NCI-H1105 treated with DMSO at 0.1 percent for 48 hours (cell line): ENCODE results near the gene KLHL1.
A peak's percentile ranks its signal among the peaks of the same experiment; 100 is the strongest.
"Not testable (repeated sequence)": the region's sequence is repeated elsewhere in the genome, so short reads cannot be mapped to it uniquely, and the experiment has no call there.

Source experiments
- DNase-seq: peaks from one replicate; lab custom pipeline; 2025; lab: John Stamatoyannopoulos, UW

KLHL1 gene, protein sequence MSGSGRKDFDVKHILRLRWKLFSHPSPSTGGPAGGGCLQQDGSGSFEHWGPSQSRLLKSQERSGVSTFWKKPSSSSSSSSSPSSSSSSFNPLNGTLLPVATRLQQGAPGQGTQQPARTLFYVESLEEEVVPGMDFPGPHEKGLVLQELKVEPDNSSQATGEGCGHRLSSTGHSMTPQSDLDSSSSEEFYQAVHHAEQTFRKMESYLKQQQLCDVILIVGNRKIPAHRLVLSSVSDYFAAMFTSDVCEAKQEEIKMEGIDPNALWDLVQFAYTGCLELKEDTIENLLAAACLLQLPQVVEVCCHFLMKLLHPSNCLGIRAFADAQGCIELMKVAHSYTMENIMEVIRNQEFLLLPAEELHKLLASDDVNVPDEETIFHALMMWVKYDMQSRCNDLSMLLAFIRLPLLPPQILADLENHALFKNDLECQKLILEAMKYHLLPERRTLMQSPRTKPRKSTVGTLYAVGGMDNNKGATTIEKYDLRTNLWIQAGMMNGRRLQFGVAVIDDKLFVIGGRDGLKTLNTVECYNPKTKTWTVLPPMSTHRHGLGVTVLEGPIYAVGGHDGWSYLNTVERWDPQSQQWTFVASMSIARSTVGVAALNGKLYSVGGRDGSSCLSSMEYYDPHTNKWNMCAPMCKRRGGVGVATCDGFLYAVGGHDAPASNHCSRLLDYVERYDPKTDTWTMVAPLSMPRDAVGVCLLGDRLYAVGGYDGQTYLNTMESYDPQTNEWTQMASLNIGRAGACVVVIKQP

DNA sequence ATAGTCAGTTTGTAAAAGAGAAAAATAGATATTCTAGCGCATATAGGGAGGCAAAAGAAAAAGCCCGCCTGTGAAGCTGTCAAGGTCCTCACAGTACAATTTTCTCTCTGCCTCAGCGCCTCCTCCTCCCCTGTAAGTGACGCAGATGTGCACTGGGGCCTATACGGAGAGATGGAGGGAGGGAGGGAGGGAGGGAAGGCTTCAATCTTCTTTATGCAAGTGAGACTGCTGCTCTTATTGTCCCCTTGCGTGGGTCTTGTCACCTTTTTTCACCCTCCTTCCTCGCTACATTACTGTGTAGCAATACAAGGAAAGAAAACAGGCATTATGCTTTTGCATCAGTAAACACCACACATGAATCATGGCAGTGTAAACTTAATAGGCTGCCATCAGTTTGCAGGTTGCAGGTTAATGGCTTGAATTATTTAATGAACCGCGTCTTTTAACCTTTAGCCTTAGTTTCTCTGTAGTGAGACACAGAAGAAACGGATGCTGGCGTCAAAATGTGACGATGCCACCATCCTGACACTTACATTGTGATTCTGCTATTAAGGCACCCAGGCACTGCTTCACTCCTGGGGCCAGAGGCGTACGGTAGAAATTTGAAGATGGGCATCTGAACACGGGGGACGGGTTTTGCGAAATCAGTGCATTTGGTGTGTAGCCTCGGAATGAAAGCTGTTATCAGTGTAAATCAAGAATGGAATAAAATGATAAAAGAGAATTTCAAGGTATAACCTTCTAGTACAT lies at the start of gene KLHL1:
TSS of gene KLHL1 (minus strand) at position 97 of the 750 bp plus-strand sequence. CDS start 753 bp downstream, outside the sequence.
- DNase-seq: no peak

DNA sequence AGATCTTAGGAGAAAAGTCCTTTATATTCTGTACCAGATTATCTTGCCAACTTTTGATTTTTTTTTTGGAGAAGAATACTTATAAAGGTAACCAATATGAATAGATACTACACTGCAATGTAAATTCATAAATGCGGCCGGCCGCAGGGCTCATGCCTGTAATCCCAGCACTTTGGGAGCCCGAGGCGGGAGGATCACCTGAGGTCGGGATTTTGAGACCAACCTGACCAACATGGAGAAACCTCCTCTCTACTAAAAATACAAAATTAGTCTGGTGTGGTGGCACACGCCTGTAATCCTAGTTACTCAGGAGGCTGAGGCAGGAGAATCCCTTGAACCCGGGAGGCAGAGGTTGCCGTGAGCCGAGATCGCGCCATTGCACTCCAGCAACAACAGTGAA lies 34.4 kb upstream of the KLHL1 start:
- DNase-seq: not testable (repeated sequence)

DNA sequence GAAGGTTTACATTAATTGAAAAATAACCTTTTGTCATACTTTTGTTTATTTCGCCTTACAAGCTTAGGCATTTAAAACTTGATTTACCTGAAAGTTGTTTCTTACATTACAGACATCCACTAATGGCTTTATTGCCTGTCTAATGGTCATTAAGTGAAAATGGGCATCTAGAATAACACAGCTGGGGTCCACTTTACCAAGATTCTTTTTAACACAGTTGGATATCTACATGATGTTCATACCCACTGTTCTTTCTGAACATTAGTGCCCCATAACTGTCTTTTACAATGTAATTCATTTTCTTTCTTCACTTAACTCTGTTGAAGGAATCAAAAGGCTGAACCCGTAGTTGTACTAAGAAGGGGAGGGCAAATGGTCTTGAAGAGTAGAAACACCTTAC lies 19.8 kb upstream of the KLHL1 start:
- DNase-seq: no peak

DNA sequence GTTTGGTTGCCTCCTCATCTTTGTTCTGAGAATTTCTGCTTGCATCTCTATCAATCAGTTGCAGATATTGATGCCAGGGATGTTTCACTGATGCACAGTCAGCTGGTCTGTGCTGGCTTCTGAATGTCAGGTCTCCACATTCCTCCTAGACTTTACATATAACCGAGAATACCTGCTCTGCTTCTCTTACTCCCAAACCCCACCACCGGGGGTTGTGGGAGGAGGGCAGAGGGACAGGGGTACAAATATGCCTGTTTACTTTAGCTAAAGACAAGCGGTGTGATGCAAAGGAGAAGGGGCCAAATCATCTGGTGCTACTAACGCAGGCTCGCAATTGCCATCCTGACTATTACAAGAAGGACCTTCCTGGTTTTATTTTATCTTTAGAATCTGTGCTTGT lies 17.4 kb upstream of the KLHL1 start:
- DNase-seq: no peak

DNA sequence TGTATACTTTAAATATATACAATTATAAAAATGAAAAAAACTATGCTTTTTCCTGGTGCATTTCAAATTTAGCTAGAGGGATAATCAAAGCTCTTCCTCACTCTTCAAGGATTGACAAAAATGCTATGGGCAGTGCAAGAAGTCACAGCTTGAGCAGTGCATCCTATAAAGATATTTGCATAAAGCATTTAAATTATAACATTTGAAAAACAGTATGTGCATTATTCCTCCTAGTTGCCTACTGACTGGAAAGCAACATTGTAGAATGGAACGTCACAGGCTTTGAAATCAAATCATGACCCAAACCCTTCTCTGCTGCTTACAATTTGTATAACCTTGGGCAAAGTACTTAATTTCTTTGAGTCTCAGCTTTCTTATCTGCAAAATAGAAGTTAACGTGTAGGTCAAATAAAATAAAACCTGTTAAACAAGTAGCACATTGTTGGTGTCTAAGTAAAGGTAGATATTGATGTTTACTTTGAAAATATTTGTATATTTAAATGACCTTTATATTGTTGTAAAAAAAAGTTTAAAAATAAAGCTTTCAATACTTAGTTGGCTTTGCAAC lies 9.2 kb upstream of the KLHL1 start:
- DNase-seq: no peak

DNA sequence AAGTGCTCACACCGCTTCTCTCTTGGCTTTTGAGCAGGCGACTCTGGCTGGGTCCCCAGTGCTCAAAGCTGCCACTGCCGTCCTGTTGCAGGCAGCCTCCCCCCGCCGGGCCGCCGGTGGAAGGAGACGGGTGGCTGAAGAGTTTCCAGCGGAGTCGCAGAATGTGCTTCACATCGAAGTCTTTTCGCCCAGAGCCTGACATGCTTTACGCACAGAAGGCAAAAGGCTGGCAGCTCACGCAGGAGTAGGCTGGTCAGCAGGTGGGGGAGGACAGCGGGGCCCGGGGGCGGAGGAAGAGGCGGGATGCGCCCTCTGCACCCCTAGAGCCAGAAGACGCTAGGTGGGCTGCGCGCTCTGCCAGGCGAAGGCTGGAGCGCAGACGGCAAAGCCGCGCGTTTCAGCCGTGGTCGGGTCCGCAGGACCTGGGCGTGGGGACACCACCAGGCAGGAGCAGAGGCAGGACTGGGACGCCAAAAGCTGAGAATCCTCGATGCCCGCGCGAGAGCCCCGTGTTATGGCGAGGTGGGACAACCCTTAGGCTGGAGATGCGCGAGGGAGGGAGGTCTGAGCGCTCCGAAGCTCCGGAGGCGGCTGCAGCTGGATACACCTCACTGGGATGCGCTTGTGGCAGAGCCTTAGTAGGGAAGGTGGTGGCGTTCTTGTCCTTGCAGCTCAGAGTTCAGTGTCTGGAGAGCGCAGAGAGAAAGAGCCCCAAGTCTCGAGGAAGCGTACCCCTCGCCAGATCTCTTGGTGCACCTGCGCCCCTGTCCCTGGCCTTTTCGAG lies 562 bp downstream of the KLHL1 start, which contains the start of gene ATXN8OS:
TSS of gene ATXN8OS (plus strand) at position 329 of the 784 bp plus-strand sequence.
- DNase-seq: no peak

DNA sequence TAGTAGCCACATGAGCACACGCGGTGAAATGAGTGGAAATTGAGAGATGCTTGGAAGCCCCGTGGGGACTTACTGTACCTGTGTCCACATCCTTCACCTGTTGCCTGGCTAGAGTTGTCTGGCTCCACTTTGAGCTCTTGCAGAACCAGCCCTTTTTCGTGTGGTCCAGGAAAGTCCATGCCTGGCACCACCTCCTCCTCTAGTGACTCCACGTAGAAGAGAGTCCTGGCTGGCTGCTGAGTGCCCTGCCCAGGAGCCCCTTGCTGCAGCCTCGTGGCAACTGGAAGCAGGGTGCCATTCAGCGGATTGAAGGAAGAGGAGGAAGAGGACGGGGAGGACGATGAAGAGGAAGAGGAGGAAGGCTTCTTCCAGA lies 1.1 kb downstream of the KLHL1 start:
- DNase-seq: no peak

DNA sequence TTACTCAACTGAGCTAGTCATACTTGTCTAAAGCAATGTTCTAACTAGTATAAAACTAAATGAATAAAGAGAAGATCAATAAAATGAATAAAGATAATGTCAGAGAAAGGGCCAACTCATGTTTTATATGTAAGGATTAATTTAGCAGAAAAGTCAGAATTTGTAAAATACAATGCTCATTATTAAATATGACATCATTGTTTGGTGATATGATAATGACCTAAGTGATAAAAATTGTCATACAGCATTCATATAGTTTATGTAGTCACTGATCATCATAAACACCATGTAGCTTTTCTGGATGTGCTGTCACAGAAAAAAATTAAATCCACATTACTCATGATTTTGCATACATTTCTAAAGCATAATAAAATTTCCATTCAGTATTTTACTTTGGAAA lies 3.8 kb downstream of the KLHL1 start:
- DNase-seq: no peak

DNA sequence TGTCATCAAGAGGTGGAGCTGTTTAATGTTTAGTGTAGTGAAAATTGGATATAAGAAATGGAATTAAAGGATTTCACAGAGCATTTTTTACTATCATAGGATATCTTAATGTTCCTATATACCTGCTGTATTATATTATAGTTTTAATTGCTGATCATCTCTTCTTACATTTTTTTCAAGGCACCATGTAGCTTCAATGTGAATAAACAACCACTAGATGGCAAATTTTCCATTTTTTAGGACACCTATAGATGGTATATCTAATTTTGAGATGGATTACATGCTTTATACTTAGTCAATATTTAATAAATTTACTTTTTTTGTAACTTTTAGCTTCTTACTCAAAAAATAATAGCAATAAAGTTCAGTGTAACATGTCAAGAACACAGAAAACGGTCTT lies 9.6 kb downstream of the KLHL1 start:
- DNase-seq: peak; percentile 43

DNA sequence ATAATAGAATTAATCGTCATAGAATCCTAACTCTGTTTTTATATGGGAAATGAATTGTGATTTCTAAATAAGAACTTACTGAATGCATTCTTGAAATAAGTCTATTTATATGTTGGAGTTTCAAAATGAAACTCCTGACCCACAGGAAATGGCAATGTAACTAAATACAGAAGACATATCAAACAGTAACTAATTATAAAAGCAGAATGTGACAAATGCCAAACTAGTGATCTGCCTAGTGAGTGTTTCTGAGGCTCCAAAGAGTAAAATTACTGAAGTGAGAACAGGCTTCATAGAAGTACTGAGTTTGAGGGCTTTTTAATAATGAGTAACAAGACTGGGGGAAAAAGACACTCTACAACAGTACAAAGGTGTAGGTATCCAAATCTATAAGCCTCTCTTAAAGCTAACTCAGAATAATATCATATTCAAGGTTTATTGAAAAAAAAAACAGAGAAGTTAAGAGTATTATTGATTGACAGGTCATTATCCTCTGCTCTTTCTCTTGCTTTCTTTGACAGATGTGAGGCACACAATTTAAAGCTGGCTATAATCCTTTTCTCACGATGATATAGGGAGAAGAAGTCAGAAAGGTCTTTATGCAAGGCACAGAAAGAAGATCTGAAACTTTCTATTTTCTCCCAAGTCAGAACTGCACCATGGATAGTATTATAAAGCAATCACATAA lies 18.1 kb downstream of the KLHL1 start:
- no peak for DNase-seq

DNA sequence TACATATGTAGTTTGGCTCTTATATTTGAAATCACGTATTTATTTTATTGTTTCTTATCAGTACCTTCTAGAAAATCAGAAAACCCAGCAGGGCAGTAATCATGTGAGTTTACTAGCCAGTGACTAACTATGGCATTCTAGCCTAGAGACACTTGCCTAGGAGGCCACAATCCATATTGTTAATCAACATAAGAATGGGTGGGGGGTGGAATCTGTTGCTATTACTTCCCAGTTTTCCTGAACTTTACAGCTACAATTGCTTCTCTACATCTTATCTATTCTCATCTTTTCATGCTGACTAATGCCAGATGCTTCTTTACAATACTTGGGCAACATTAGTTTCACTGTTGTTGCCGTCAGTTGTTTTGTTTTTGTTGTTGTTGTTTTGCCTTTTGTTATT lies 19.3 kb downstream of the KLHL1 start:
- DNase-seq: no peak

DNA sequence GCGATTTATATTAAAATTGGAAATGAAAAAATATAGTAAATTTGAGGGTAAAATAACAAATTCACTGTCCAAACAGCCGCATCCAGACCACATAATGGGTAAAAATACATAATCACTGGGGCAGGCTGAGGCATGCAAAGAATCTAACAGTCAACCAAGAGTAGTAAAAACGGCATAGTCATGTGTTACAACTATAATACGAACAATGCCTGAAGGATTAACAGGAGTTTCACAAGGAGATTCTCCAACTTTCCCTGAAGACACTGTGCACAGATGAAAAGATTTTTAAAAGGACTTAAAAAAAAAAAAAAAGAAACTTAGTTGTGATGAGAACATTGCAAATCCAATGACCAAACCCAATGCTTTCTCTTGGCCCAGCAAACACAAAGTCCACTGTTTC lies 21.0 kb downstream of the KLHL1 start:
- no peak for DNase-seq

DNA sequence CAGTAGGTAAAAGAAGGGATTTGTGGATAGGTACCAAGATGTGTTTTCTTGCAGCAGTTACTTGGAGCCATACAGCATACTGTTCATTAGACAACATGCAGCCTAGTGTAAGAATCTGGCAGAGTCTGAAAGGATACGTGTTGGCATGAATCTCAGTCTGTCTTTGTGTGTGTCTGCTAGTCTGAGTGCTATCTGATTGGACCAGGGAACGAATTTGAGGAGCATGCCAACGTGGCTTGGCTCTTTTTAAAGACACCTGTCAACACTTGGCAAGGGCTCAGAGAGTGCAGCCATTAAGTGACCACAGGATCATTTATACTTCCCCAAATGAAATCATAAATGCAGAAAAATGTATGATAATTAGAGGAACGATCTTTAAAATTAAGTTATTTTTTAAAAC lies 28.2 kb downstream of the KLHL1 start:
- DNase-seq: peak; percentile 12

DNA sequence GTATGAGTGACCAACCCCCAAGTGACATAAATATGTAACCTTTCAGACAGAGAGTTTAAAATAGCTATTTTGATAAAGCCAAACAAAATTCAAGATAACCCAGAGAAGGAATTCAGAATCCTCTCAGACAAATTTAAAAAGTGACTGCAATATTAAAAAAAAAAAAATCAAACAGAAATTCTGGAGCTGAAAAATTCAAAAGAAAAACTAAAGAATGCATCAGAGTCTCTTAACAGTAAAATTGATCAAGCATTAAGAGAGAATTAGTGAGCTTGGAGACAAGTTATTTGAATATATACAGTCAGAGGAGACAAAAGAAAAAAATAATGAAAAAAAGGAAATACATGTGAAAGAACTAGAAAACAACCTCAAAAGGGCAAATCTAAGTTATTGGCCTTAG lies 53.7 kb downstream of the KLHL1 start:
- no peak for DNase-seq

DNA sequence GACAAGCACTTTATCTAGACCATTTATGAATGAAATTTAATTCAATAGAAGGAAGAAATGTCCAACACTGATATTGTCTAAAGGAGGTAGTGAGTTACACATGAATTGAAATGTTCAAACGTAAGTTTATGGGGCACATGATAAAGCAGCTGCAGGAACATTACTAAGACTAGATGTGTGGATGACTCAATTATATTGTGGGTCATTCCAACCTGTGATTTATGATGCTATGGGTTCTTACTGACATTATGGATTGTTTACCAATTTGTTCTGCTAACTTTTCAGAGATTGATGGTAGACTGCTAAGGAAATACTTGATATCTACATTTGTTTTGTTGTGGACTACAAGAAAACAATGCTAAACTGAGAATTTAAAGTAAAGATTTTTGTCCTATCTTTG lies 56.7 kb downstream of the KLHL1 start:
- peak; percentile 12 for DNase-seq

DNA sequence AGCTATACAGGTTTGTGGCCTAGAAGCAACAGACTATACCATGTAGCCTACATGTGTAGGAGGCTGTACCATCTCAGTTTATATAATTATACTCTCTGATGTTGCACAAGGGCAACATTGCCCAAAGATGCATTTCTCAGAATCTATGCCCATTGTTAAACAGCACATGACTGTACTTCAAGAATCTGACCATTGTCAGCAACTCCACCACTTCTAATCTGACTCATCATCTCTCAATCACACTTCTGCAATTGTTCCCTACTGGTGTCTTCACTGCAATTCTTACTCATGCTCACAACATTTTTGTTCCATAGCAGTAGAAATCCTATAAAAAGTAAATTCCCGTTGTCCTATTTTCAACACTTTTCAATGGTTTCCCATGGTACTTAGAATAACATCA lies 64.6 kb downstream of the KLHL1 start:
- DNase-seq: no peak

DNA sequence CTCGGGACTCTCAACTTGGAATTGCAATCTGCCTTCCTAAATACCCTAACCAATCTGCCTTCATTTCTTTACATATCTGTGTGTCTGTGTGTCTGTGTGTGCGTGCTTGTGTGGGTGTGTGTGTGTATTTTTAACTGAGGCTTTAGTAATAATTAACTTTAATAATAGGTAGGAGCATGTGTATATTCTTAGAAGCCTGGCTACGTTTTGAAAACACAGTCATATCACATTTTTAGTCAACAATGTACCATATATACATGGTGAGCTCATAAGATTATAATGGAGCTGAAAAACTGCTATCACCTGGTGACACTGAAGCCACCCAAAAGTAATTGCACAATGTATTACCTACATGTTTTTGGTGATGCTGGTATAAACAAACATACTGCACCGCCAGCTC lies 66.1 kb downstream of the KLHL1 start:
- no peak for DNase-seq

DNA sequence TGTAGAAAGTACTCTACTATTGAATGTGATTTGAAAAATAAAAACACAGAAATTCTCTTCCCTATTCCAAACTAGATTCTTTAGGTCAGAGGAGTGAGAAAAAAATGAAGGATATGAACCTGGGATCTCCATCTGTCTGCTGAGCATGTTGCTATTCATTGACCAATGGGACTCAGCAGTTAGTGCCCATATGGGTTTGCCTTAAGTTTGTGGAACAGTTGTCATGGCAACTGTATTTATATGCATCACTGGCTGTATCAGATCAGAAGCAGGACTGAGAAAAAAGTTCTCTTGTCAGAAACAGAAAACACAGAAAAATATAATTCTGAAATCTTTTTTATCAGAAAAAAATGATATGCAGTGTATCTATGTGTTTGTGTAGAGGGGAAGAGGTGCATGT lies 74.0 kb downstream of the KLHL1 start:
- no peak for DNase-seq

DNA sequence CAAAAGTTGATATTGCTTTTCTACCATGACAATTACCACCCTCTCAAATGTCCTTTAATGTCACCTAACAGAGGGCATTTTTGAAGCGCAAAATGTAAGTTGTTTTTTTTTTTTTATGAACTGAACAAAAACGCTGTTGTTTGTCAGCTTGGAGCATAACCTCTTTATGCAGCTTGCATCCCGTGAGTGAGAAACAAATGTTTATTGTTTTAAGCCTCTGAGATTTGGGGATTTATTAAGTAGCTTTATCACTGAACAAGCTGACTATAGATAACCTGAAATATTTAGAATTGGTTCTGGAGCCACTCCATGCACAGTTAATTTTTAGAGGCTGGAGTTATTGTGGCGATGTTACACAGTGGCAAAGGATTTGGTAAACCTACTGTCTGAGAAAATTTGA lies 80.7 kb downstream of the KLHL1 start:
- no peak for DNase-seq

DNA sequence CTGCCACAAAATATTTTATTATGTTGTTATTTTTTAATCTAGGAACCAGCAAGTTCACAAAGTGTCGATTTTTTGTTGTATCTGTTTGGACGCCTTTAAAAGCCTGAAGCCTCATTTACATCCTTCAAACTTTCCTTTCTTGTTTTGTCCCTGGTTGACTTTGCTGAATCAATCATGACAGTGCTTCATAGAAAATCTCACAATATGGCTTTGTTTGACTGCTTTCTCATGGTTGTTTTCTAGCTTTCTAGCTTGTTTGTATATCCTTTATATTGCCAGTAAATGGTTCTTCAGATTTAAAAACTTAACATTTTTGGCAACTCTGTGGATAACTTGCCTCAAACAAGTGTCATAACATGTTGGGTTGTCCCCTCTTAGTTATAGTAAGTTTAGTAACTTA lies 84.7 kb downstream of the KLHL1 start:
- DNase-seq: no peak

DNA sequence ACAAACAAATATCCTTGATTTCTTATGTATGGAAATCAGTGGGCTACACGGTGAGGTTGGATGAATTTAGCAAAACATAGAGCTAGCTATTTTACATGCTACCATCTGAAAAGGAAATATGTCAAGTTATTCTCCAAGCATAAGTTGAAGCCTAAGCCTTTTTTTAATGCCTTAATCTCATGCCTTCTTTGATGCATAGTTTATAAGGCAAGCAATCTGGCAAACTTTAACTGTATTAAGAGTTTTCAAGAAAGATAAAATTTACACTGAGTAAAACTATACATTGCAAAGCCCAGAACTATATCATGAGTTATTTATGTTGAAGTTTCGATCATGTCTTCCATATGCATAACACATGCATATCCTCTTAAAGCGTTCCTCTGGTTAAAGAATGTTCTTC lies 85.6 kb downstream of the KLHL1 start:
- DNase-seq: no peak
